ENCODE results near the gene OSBPL10. TPM values are rescaled to one million over a fixed set of nuclear protein-coding genes. Genes with fewer than 3 reads are reported as not detected.
A peak's percentile ranks its signal among the peaks of the same experiment; 100 is the strongest.

Gene OSBPL10
- total and polyA plus RNA-seq, 2 donors (not counting 1 experiment from before 2014, with no cell fraction given): 88.5 to 310 TPM

DNA sequence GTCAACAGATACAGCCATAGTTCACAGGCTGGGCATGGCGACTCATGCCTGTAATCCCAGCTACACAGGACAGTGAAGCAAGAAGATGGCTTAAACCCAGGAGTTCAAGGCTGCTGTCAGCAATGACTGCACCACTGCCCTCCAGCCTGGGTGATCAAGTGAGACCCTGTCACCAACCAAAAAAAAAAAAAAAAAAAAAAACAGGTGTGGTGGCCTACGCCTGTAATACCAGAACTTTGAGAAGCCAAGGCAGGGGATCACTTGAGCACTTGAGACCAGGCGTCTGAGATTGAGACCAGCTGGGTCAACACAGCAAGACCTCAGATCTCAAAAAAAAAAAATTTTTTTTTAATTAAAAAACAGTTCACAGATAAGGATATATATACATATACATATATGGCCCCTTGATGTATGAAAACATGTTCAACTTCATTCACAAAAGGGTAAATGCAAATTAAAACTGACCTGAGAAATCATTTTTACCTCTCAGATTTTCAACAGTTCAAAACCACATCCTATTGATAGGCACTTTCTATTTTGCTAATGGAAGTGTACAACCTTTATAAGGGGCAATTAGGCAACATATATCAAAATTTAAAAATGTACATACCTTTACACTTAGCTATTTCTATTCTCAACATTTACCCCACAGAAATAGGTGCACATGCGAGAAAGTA is 51.1 kb downstream of the OSBPL10 start:
- peak overlapping the region in 1 of 2 donors; percentile 67 for H3K27ac ChIP-seq (ENCODE audit: low read length in 2 of 2)
- ChIA-PET CTCF (interaction anchor here (0.8 to 1.2 kb wide), 3 partner anchors 12 to 21 kb away, joined by 3 to 6 read pairs (median 4); no protein-coding TSS in a partner anchor), POLR2A (interaction anchor here (0.7 to 1.1 kb wide), 3 partner anchors 11 to 51 kb away, joined by 4 to 5 read pairs (median 5); partner anchors contain the start of genes OSBPL10 and ZNF860)
- H3K9ac ChIP-seq (ENCODE audit: low read length): no peak overlapping the region
- peaks cover 7% of the 10 kb centered on the region for H4K20me1 ChIP-seq (ENCODE audit: control insufficient read depth, insufficient read depth, low read length, poor library complexity, severe bottlenecking)
- no peak for TF ChIP-seq EZH2 (IDR thresholded peaks at IDR 0.05; ENCODE audit: borderline replicate concordance, insufficient read depth, low read depth, low read length, poor library complexity, severe bottlenecking)
- TF ChIP-seq, protein P1, sequence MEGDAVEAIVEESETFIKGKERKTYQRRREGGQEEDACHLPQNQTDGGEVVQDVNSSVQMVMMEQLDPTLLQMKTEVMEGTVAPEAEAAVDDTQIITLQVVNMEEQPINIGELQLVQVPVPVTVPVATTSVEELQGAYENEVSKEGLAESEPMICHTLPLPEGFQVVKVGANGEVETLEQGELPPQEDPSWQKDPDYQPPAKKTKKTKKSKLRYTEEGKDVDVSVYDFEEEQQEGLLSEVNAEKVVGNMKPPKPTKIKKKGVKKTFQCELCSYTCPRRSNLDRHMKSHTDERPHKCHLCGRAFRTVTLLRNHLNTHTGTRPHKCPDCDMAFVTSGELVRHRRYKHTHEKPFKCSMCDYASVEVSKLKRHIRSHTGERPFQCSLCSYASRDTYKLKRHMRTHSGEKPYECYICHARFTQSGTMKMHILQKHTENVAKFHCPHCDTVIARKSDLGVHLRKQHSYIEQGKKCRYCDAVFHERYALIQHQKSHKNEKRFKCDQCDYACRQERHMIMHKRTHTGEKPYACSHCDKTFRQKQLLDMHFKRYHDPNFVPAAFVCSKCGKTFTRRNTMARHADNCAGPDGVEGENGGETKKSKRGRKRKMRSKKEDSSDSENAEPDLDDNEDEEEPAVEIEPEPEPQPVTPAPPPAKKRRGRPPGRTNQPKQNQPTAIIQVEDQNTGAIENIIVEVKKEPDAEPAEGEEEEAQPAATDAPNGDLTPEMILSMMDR (IDR thresholded peaks at IDR 0.05): no peak
- Mint-ChIP-seq H3K4me1 (peaks cover 77% of the 10 kb centered on the region), H3K9me3 (ENCODE audit: insufficient read depth) (peaks cover 2% of the 10 kb centered on the region), H3K4me3 (peak overlapping the region; percentile 53), H3K27ac (peak overlapping the region; percentile 71), H3K27me3 (no peaks in the 10 kb centered on the region)
- no peaks in the 10 kb centered on the region for H3K36me3 ChIP-seq (replicated peaks in 1 of 2; ENCODE audit: control extremely low read depth in 1 of 2, control insufficient read depth in 1 of 2, extremely low read depth in 1 of 2, insufficient read depth in 2 of 2, low read length in 1 of 2)
- peaks cover 92% of the 10 kb centered on the region for H3K79me2 ChIP-seq (ENCODE audit: control insufficient read depth, insufficient read depth, low read length)
- peak overlapping the region in 1 of 5 experiments; percentile 30 for H3K4me3 ChIP-seq (ENCODE audit: control extremely low read depth in 1 of 5, extremely low read depth in 1 of 5, insufficient read depth in 1 of 5, low read depth in 2 of 5, low read length in 4 of 5)
- H3K27me3 ChIP-seq (replicated peaks in 1 of 4; ENCODE audit: control extremely low read depth in 1 of 4, control insufficient read depth in 3 of 4, insufficient read depth in 4 of 4, low read length in 3 of 4): no peaks in the 10 kb centered on the region
- peak overlapping the region; percentile 51 for H3K4me2 ChIP-seq (replicated peaks; ENCODE audit: low read depth, low read length, poor library complexity, severe bottlenecking)
- H3K9me3 ChIP-seq (ENCODE audit: control extremely low read depth in 1 of 3, control insufficient read depth in 2 of 3, insufficient read depth in 1 of 3, low read length in 2 of 3): no peaks in the 10 kb centered on the region
- intact Hi-C loops (cut with micrococcal nuclease): loop anchor here (2.0 kb wide), 2 partner anchors 15 to 51 kb away; partner anchors contain the start of genes OSBPL10 and ZNF860
- no peak overlapping the region for H2AFZ ChIP-seq (ENCODE audit: insufficient read depth, low read depth, low read length, poor library complexity, severe bottlenecking)
- peak; percentile 31 for DNase-seq
- no peak for ATAC-seq (ENCODE audit: low read depth)
- no CpG with 5 or more reads among the region's 4 CpGs for WGBS (ENCODE audit: insufficient coverage)
- peaks cover 62 to 73% of the 10 kb centered on the region in 2 donors for H3K4me1 ChIP-seq (ENCODE audit: control insufficient read depth in 2 of 2, insufficient read depth in 2 of 2, low read length in 2 of 2)

GRCh38 chr3:31927811-31928210 is 53.3 kb downstream of the OSBPL10 start:
- H3K27ac ChIP-seq (ENCODE audit: low read length in 2 of 2): peak overlapping the region; percentile 37 to 69
- H2AFZ ChIP-seq (ENCODE audit: insufficient read depth, low read depth, low read length, poor library complexity, severe bottlenecking): no peak overlapping the region
- peaks cover 92% of the 10 kb centered on the region for H3K79me2 ChIP-seq (ENCODE audit: control insufficient read depth, insufficient read depth, low read length)
- no peak overlapping the region for H3K9ac ChIP-seq (ENCODE audit: low read length)
- peak overlapping the region; percentile 47 for H3K4me2 ChIP-seq (replicated peaks; ENCODE audit: low read depth, low read length, poor library complexity, severe bottlenecking)
- ChIA-PET POLR2A (interaction anchor here (0.8 kb wide), 1 partner anchor 28 kb away, joined by 3 read pairs; no protein-coding TSS in a partner anchor), CTCF (interaction anchor here (1.0 to 1.6 kb wide), 3 partner anchors 43 to 92 kb away, joined by 3 read pairs; no protein-coding TSS in a partner anchor)
- TF ChIP-seq, protein P1 (IDR thresholded peaks at IDR 0.05): no peak
- TF ChIP-seq EZH2 (IDR thresholded peaks at IDR 0.05; ENCODE audit: borderline replicate concordance, insufficient read depth, low read depth, low read length, poor library complexity, severe bottlenecking): no peak
- H4K20me1 ChIP-seq (ENCODE audit: control insufficient read depth, insufficient read depth, low read length, poor library complexity, severe bottlenecking): peaks cover 7% of the 10 kb centered on the region
- peak; percentile 11 for ATAC-seq (ENCODE audit: low read depth)
- intact Hi-C loops (cut with micrococcal nuclease): loop anchor here (1.0 to 2.0 kb wide), 2 partner anchors 10 to 53 kb away; partner anchors contain the start of genes OSBPL10 and ZNF860
- peaks cover 2% of the 10 kb centered on the region for H3K9me3 Mint-ChIP-seq (ENCODE audit: insufficient read depth)
- H3K27ac Mint-ChIP-seq: peak overlapping the region; percentile 92
- H3K4me1 ChIP-seq (ENCODE audit: control insufficient read depth in 2 of 2, insufficient read depth in 2 of 2, low read length in 2 of 2): peaks cover 60 to 64% of the 10 kb centered on the region in 2 donors
- peak overlapping the region; percentile 76 for H3K4me3 Mint-ChIP-seq
- H3K27me3 ChIP-seq (replicated peaks in 1 of 4; ENCODE audit: control extremely low read depth in 1 of 4, control insufficient read depth in 3 of 4, insufficient read depth in 4 of 4, low read length in 3 of 4): no peaks in the 10 kb centered on the region
- H3K4me3 ChIP-seq (ENCODE audit: control extremely low read depth in 1 of 5, extremely low read depth in 1 of 5, insufficient read depth in 1 of 5, low read depth in 2 of 5, low read length in 4 of 5): peak overlapping the region in 1 of 5 experiments; percentile 1
- no CpG with 5 or more reads among the region's 6 CpGs for WGBS (ENCODE audit: insufficient coverage)
- no peaks in the 10 kb centered on the region for H3K27me3 Mint-ChIP-seq
- DNase-seq: no peak
- peaks cover 78% of the 10 kb centered on the region for H3K4me1 Mint-ChIP-seq
- H3K9me3 ChIP-seq (ENCODE audit: control extremely low read depth in 1 of 3, control insufficient read depth in 2 of 3, insufficient read depth in 1 of 3, low read length in 2 of 3): no peaks in the 10 kb centered on the region
- H3K36me3 ChIP-seq (replicated peaks in 1 of 2; ENCODE audit: control extremely low read depth in 1 of 2, control insufficient read depth in 1 of 2, extremely low read depth in 1 of 2, insufficient read depth in 2 of 2, low read length in 1 of 2): peaks cover 0 to 6% of the 10 kb centered on the region in 2 experiments

Data from B cell (primary cell).